Prostate gland (tissue), 2 donors: Measurements from ENCODE around the gene GNLY.

Source experiments
- POLR2A ChIP-seq: fragments of 450-650 bp; IDR thresholded peaks from one replicate; pipeline ENCODE4 v1.6.1; 2016; ENCODE audit warnings: antibody characterized with exemption, mild to moderate bottlenecking
- POLR2AphosphoS5 ChIP-seq: sonication (generic); formaldehyde crosslinking; IDR thresholded peaks from one replicate; pipeline ENCODE4 v1.6.1; 2017; ENCODE audit warnings: antibody characterized with exemption
- TF ChIP-seq, protein P1 (sequence below), 4 experiments: fragments of 200-600 bp in 2 of 4; fragments of 450-650 bp in 2 of 4; sonication (generic) in 2 of 4; IDR thresholded peaks; 1 replicate in 3 of 4; 2 replicates in 1 of 4; pipeline ENCODE4 v1.5.1; 2016 to 2019; ENCODE audit warnings: antibody characterized with exemption in 4 of 4, mild to moderate bottlenecking in 2 of 4, moderate library complexity in 2 of 4

DNA sequence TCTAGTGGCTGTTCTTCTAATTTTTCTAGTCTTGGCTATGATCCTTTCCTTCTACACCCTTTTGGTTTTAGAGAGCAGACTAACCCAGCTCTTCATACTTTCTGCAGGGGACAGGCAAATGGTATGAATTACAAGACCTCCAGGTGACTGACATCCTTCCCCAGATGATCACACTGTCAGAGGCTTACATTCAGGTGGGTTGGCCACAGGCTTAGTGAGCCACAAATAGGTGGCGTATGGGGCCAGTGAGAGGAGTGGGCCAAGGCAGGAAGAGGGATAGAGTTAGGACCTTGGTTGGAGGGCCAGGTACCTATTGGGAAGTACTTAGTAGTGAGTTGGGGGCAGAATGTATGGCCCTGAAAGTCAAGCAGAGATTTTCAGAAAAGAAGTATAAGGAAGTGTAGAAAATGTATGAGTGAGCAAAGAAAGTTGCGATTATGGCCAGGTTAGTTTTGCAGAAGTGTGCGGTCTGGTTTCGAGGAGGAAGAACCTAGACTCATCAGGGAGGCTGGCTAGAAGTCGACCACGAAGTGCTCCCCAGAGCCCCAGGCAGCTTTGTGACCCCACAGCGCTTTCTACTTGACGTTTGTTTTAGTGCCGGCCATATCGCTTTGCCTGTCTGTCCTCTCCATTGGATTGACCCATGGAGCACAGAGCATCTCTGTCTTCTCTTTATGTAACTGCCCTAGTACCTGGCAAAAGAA, 46.2 kb upstream of the GNLY start:
- TF ChIP-seq, protein P1, sequence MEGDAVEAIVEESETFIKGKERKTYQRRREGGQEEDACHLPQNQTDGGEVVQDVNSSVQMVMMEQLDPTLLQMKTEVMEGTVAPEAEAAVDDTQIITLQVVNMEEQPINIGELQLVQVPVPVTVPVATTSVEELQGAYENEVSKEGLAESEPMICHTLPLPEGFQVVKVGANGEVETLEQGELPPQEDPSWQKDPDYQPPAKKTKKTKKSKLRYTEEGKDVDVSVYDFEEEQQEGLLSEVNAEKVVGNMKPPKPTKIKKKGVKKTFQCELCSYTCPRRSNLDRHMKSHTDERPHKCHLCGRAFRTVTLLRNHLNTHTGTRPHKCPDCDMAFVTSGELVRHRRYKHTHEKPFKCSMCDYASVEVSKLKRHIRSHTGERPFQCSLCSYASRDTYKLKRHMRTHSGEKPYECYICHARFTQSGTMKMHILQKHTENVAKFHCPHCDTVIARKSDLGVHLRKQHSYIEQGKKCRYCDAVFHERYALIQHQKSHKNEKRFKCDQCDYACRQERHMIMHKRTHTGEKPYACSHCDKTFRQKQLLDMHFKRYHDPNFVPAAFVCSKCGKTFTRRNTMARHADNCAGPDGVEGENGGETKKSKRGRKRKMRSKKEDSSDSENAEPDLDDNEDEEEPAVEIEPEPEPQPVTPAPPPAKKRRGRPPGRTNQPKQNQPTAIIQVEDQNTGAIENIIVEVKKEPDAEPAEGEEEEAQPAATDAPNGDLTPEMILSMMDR (IDR thresholded peaks at IDR 0.05) = no peak
- no peak for TF ChIP-seq POLR2A
- no peak for TF ChIP-seq POLR2AphosphoS5
